Smooth muscle cell (in vitro differentiated cells): ENCODE results near the gene GCK. TPM values are rescaled to one million over a fixed set of nuclear protein-coding genes. Genes with fewer than 3 reads are reported as not detected.

Experiments used
- DNase-seq: peaks from one replicate; lab custom pipeline; 2025; ENCODE audit not compliant: unreplicated experiment; lab: John Stamatoyannopoulos, UW
- H2AFZ ChIP-seq: fragments of 200-600 bp; sonication (generic); 2 replicates; pipeline ENCODE4 v1.6.0; 2016; ENCODE audit warnings: antibody characterized with exemption, low read depth, mild to moderate bottlenecking
- H3F3A ChIP-seq: fragments of 200-600 bp; sonication (generic); 2 replicates; pipeline ENCODE4 v1.6.0; 2017; ENCODE audit warnings: antibody characterized with exemption, low read depth
- H3K27ac ChIP-seq: fragments of 200-600 bp; sonication (generic); 2 replicates; pipeline ENCODE4 v1.5.1; 2016; ENCODE audit warnings: low read depth, mild to moderate bottlenecking
- H3K27me3 ChIP-seq: fragments of 200-600 bp; sonication (generic); 2 replicates; pipeline ENCODE4 v1.6.1; 2016; ENCODE audit warnings: low read depth, mild to moderate bottlenecking
- H3K36me3 ChIP-seq: fragments of 200-600 bp; sonication (generic); 2 replicates; pipeline ENCODE4 v1.5.1; 2016; ENCODE audit warnings: low read depth
- H3K4me1 ChIP-seq: fragments of 200-600 bp; sonication (generic); 2 replicates; pipeline ENCODE4 v1.5.1; 2016; ENCODE audit warnings: low read depth
- H3K4me2 ChIP-seq: fragments of 200-600 bp; sonication (generic); 2 replicates; pipeline ENCODE4 v1.6.0; 2016; ENCODE audit warnings: mild to moderate bottlenecking
- H3K4me3 ChIP-seq: fragments of 200-600 bp; sonication (generic); 2 replicates; pipeline ENCODE4 v1.5.1; 2016; ENCODE audit warnings: mild to moderate bottlenecking
- H3K79me2 ChIP-seq: fragments of 200-600 bp; sonication (generic); 2 replicates; pipeline ENCODE4 v1.6.0; 2016; ENCODE audit warnings: low read depth, mild to moderate bottlenecking
- H3K9ac ChIP-seq: fragments of 200-600 bp; sonication (generic); 2 replicates; pipeline ENCODE4 v1.6.0; 2016; ENCODE audit warnings: low read depth
- H3K9me3 ChIP-seq: fragments of 200-600 bp; sonication (generic); replicated peaks from 2 replicates; pipeline ENCODE4 v1.5.1; 2016; ENCODE audit warnings: low read depth
- H4K20me1 ChIP-seq: fragments of 200-600 bp; sonication (generic); 2 replicates; pipeline ENCODE4 v1.6.0; 2016; ENCODE audit warnings: low read depth
- WGBS: methylation state at CpG from one replicate; pipeline ENCODE4 v1.1.7; 2016; ENCODE audit warnings: low lambda C conversion rate; 5-methylcytosine and 5-hydroxymethylcytosine counted together
- polyA plus RNA-seq: library from polyadenylated mRNA; unstranded; fragments of >200 nt; fragmentation: Nextera tagmentation; extraction: Ambion mirVana; gene quantifications from 2 replicates; pipeline ENCODE4 v1.2.1, GENCODE V29; 2016
- total RNA-seq: library from RNA; depleted of rRNA; stranded (reverse); fragments of >200 nt; gene quantifications from 2 replicates; pipeline ENCODE4 v1.2.3, GENCODE V29; 2014
- TF ChIP-seq, protein P1 (sequence below): fragments of 200-600 bp; sonication (generic); IDR thresholded peaks from 2 replicates; pipeline ENCODE4 v1.5.1; 2017; ENCODE audit warnings: borderline replicate concordance, mild to moderate bottlenecking, antibody characterized with exemption; ENCODE audit not compliant: insufficient read depth, poor library complexity, severe bottlenecking

GCK gene
- total and polyA plus RNA-seq, 2 experiments from 2014 or later: 1.6 to 5.5 TPM

DNA sequence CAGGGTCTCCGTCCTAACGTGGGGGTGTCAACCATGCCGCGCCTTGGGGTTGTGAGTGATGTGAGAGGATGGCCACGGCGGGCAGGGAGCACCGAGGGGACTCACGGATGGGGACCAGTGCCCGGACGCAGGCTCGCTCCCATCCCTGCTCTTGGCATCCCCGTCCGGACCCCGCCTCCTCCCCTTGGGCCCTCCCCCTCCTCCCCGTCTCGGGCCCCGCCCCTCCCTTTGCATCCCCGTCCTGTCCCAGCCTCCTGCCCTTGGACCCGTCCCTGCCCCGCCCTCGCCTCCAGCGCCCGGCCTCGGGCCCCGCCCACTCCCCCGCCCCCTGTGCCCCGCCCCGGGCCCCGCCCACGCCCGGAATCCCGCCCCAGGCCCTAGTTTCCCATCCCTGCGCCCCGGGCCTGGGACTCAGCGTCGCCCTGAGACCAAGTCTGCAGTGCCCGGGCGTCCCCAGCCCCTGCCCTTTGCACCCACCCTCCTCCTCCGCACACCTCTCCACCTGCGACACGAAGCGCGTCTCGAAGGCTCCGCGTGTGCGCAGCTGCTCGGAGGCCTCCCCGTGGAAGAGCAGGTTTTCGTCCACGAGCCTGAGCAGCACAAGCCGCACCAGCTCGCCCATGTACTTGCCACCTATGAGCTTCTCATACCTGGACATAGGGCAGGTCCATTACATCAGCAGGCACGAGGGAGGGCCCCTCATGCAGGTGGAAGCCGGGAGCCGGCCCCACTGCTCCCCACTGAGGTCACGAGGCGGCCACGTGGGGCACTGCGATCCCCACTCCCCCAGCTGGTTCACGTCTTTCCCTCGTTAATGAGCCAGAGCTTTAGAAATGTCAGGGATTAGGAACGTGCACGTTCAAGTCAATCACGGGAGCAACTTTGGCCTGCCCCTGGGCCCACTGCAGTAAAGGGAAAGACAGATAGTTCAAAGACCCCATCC is 43.0 kb downstream of the GCK start:
- Histone ChIP-seq H3K4me3 (peak overlapping the region; percentile 50), H3K79me2 (no peaks in the 10 kb centered on the region), H3K27ac (no peak overlapping the region), H3K4me1 (peaks cover 9% of the 10 kb centered on the region), H3K36me3 (no peaks in the 10 kb centered on the region), H3K9ac (no peak overlapping the region), H3K9me3 (no peaks in the 10 kb centered on the region), H4K20me1 (no peaks in the 10 kb centered on the region), H3K4me2 (peak overlapping the region; percentile 93), H3K27me3 (peaks cover 7% of the 10 kb centered on the region), H3F3A (no peaks in the 10 kb centered on the region), H2AFZ (peak overlapping the region; percentile 82)
- TF ChIP-seq, protein P1, sequence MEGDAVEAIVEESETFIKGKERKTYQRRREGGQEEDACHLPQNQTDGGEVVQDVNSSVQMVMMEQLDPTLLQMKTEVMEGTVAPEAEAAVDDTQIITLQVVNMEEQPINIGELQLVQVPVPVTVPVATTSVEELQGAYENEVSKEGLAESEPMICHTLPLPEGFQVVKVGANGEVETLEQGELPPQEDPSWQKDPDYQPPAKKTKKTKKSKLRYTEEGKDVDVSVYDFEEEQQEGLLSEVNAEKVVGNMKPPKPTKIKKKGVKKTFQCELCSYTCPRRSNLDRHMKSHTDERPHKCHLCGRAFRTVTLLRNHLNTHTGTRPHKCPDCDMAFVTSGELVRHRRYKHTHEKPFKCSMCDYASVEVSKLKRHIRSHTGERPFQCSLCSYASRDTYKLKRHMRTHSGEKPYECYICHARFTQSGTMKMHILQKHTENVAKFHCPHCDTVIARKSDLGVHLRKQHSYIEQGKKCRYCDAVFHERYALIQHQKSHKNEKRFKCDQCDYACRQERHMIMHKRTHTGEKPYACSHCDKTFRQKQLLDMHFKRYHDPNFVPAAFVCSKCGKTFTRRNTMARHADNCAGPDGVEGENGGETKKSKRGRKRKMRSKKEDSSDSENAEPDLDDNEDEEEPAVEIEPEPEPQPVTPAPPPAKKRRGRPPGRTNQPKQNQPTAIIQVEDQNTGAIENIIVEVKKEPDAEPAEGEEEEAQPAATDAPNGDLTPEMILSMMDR: no peak
- WGBS: 38% methylated on average over 33 of the region's 65 CpGs
- peak; percentile 41 for DNase-seq

DNA sequence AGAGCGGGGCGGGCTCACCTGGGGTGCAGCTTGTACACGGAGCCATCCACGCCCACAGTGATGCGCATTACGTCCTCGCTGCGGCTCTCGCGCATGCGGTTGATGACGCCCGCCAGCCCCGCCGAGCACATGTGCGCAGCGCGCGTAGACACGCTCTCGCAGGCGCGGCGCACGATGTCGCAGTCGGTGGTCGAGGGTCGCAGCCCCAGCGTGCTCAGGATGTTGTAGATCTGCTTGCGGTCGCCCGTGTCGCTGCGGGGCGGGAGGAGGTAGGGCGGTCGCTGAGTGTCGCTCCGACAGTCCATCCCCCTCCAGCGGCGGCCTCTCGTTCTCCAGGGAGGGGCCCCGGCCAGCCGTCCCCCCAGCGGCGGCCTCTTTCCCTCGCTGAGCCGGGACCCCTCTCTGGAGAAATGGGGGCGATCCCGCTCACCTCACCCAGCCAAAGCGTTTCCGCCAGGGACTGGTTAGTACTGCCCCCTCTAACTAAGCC is 43.7 kb downstream of the GCK start:
- DNase-seq: no peak
- no peak overlapping the region for H3K9ac ChIP-seq
- peaks cover 9% of the 10 kb centered on the region for H3K4me1 ChIP-seq
- TF ChIP-seq, protein P1: no peak
- H3K36me3 ChIP-seq: no peaks in the 10 kb centered on the region
- H3K27me3 ChIP-seq: peaks cover 7% of the 10 kb centered on the region
- peak overlapping the region; percentile 82 for H2AFZ ChIP-seq
- H3K4me2 ChIP-seq: peak overlapping the region; percentile 93
- WGBS: 23% methylated on average over 47 of the region's 53 CpGs
- no peaks in the 10 kb centered on the region for H3F3A ChIP-seq
- no peaks in the 10 kb centered on the region for H4K20me1 ChIP-seq
- no peaks in the 10 kb centered on the region for H3K79me2 ChIP-seq
- H3K4me3 ChIP-seq: peak overlapping the region; percentile 50
- no peaks in the 10 kb centered on the region for H3K9me3 ChIP-seq
- no peak overlapping the region for H3K27ac ChIP-seq

GRCh38 chr7:44144968-44145478 is 44.2 kb downstream of the GCK start:
- no peak overlapping the region for H3K27ac ChIP-seq
- WGBS: 82% methylated on average over 31 of the region's 31 CpGs
- no peaks in the 10 kb centered on the region for H3K79me2 ChIP-seq
- H3F3A ChIP-seq: no peaks in the 10 kb centered on the region
- H3K4me1 ChIP-seq: peaks cover 9% of the 10 kb centered on the region
- H3K9me3 ChIP-seq: no peaks in the 10 kb centered on the region
- no peak overlapping the region for H3K9ac ChIP-seq
- H3K4me3 ChIP-seq: peak overlapping the region; percentile 50
- TF ChIP-seq, protein P1: no peak
- H3K27me3 ChIP-seq: peaks cover 7% of the 10 kb centered on the region
- H3K4me2 ChIP-seq: peak overlapping the region; percentile 93
- no peak overlapping the region for H2AFZ ChIP-seq
- H3K36me3 ChIP-seq: no peaks in the 10 kb centered on the region
- H4K20me1 ChIP-seq: no peaks in the 10 kb centered on the region
- DNase-seq: no peak
